Glutamatergic neuron (in vitro differentiated cells): ENCODE measurements around the gene OXNAD1. TPM values are rescaled to one million over a fixed set of nuclear protein-coding genes. Genes with fewer than 3 reads are reported as not detected.

Source experiments
- DNase-seq: peaks from one replicate; pipeline ENCODE4 v3.0.0; 2022
- H3K27ac Mint-ChIP-seq: one replicate; pipeline ENCODE4 v1.8.0; 2020; ENCODE audit warnings: mild to moderate bottlenecking, mixed read lengths, inconsistent platforms; ENCODE audit not compliant: unreplicated experiment
- H3K27me3 Mint-ChIP-seq: one replicate; pipeline ENCODE4 v1.8.0; 2020; ENCODE audit warnings: mild to moderate bottlenecking, moderate library complexity, mixed read lengths, inconsistent platforms; ENCODE audit not compliant: unreplicated experiment
- H3K36me3 Mint-ChIP-seq: one replicate; pipeline ENCODE4 v1.8.0; 2020; ENCODE audit warnings: mild to moderate bottlenecking, mixed read lengths, inconsistent platforms; ENCODE audit not compliant: unreplicated experiment
- H3K4me1 Mint-ChIP-seq: one replicate; pipeline ENCODE4 v1.8.0; 2020; ENCODE audit warnings: mild to moderate bottlenecking, low read depth, mixed read lengths, inconsistent platforms; ENCODE audit not compliant: unreplicated experiment
- H3K4me3 Mint-ChIP-seq: one replicate; pipeline ENCODE4 v1.8.0; 2020; ENCODE audit warnings: mild to moderate bottlenecking, mixed read lengths, inconsistent platforms; ENCODE audit not compliant: unreplicated experiment
- H3K9me3 Mint-ChIP-seq: one replicate; pipeline ENCODE4 v1.8.0; 2020; ENCODE audit warnings: mild to moderate bottlenecking, moderate library complexity, mixed read lengths, inconsistent platforms; ENCODE audit not compliant: unreplicated experiment
- CTCF ChIP-seq: fragments of 200-600 bp; sonication (generic); IDR thresholded peaks from one replicate; pipeline ENCODE4 v1.5.0; 2021; ENCODE audit not compliant: partially characterized antibody, unreplicated experiment
- total RNA-seq: library from RNA; stranded (reverse); fragmentation: NEBNext Ultra II Directional; extraction: Animal tissue kit (Norgen Biotek cat#: 25700); gene quantifications from one replicate; pipeline ENCODE4 v1.2.1, GENCODE V29; 2021; ENCODE audit not compliant: unreplicated experiment

OXNAD1 gene
- total RNA-seq, 1 donor from 2014 or later: 14.6 TPM

DNA sequence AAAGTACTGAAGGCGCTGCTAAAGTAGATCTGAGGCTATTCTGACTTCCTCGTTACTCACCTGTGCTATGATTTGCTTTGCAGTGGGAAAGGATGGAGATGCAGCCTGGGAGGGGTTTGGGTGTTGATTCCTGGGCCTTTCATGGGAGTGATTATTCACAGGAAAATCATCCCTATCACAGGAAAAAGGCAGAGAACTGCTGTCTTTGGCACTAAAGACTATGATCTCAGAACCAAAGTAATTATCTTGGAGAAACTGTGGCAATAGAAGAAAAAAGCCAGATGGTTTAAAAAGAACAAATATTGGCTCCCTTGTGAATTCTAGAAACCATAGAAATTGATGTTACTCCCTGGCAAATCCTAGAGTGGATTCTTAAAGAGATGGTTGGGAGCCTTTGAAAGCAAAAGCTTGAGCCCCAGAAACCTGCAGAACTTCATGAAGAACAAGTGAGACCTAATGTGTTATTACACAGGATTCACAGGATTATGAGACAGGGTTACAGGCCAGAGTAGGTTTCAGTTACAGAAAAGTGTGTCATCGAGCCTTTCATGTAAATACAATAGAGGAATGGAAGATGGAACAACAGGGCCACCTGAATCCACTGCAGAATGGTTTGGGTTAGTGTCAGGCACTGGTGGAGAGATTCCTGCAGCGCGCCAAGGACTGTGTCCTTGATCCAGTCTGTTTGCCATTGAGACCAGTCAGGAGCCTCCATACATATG lies 85.7 kb downstream of the OXNAD1 start:
- no peak for TF ChIP-seq CTCF
- Mint-ChIP-seq H3K27me3 (peaks cover 7% of the 10 kb centered on the region), H3K4me3 (no peak overlapping the region), H3K9me3 (peaks cover 1% of the 10 kb centered on the region), H3K4me1 (peaks cover 6% of the 10 kb centered on the region), H3K36me3 (peaks cover 7% of the 10 kb centered on the region), H3K27ac (no peak overlapping the region)
- no peak for DNase-seq

- DNase-seq: no peak
- Mint-ChIP-seq H3K4me3 (no peak overlapping the region), H3K27me3 (peaks cover 2% of the 10 kb centered on the region), H3K4me1 (peaks cover 6% of the 10 kb centered on the region), H3K27ac (no peak overlapping the region), H3K36me3 (peaks cover 7% of the 10 kb centered on the region), H3K9me3 (peaks cover 5% of the 10 kb centered on the region)
- TF ChIP-seq CTCF: no peak
Measured at GRCh38 chr3:16352428-16352827, 87.4 kb downstream of the OXNAD1 start.

- peaks cover 2% of the 10 kb centered on the region for H3K27me3 Mint-ChIP-seq
- no peak overlapping the region for H3K4me3 Mint-ChIP-seq
- TF ChIP-seq CTCF: no peak
- peaks cover 4% of the 10 kb centered on the region for H3K9me3 Mint-ChIP-seq
- H3K27ac Mint-ChIP-seq: no peak overlapping the region
- no peak for DNase-seq
- H3K36me3 Mint-ChIP-seq: peaks cover 7% of the 10 kb centered on the region
- H3K4me1 Mint-ChIP-seq: peaks cover 6% of the 10 kb centered on the region
Measured at GRCh38 chr3:16354291-16354690, 89.3 kb downstream of the OXNAD1 start.

Other genes starting within 250 kb of the OXNAD1 start
- gene GALNT15, start 90.5 kb upstream of the OXNAD1 start, total RNA-seq: 0.39 TPM
- gene DPH3, start 269 bp upstream of the OXNAD1 start, total RNA-seq: 30.5 TPM
- 6.4 TPM for gene RFTN1, start 248.5 kb downstream of the OXNAD1 start, total RNA-seq